GM18951 (cell line): ENCODE measurements around the gene CFP.
"Not testable (repeated sequence)": the region's sequence is repeated elsewhere in the genome, so short reads cannot be mapped to it uniquely, and the experiment has no call there.

Source experiments
- POLR2A ChIP-seq: IDR thresholded peaks from 4 replicates; pipeline ENCODE4 v1.6.1; 2011; ENCODE audit warnings: mild to moderate bottlenecking; ENCODE audit not compliant: insufficient read length, insufficient read depth; ENCODE audit errors: extremely low read depth
- in situ Hi-C: fragments of 300-500 bp; cut with MboI; formaldehyde crosslinking; loops from one replicate; pipeline ENCODE4 v1.12.0; 2022; ENCODE audit warnings: low sequenced_read_pairs, mixed read lengths, inconsistent platforms; ENCODE audit not compliant: unreplicated experiment

The CFP gene

DNA sequence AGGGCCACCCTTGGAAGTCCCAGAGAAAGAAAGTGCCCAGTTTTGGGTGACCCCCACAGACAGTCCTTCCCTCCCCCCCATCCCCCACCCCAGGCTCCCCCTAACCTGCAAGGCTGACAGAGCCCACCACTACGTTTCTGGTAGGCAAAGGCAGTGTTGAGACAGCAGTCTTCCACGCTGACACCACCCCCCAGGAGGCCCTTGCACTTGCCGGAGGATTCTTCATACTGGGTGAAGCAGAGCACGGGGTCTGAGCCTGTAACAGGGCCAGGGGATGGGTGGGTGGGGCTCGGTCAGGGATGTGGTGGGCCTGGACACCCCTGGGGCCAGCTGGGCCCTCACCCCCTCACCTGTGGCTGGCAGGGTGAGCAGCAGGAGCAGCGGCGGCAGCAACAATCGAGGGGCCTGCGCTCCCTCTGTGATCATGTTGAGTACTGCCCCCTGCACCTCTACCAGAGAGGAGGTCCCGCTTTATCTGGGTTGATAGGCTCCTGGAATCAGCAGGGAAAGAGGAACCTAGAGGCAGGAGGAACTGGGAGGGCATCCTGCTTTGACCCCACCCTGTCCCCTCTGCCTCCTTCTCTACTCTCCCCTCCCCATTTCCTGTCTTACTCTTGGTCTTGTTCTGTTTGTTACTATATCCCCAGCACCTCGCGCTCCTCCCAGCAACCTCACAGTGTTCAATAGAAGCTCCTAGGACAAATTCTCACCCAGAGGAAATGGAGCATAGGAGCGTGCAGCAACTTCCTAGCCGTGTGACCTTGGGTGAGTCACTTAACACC is at the start of gene CFP:
Gene CFP (minus strand): TSS at position 512 of the 782 bp plus-strand sequence. CDS start 86 bp downstream, at position 426.
- TF ChIP-seq POLR2A: no peak
- in situ Hi-C loops: no loop called here

DNA sequence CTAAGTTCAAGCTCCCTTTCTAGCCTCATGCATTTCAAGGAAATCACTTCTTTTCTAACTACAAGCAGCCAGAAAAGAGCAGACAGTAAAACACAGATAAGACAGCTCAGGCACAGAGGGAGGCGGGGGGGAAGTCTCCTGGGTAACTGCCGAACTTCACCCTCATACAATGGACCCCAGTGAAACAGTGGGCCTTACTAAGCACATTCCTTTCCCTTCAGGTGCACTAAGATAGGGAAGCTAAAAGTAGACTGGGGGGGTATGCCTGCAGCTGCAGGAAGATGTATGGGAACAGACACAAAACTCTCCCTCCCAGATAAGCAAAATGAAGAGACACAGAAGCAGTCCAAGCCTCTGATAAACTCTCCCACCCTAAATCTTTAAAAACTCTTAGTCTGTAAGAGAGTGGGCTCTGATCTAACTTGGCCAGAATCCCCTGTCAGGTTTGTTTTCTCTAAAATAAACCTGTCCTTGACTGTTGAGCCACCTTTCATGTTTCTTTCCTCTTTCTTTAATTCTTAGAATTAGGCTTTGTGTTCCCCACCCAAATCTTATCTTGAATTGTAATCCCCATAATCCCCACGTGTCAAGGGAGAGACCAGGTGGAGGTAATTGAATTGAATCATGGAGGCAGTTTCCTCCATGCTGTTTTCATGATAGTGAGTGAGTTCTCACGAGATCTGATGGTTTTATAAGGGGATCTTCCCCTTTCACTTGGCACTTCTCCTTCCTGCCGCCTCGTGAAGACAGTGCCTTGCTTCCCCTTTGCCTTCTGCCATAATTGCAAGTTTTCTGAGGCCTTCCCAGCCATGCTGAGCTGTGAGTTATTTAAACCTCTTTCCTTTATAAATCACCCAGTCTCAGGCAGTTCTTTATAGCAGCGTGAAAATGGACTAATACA is 46.5 kb upstream of the CFP start:
- in situ Hi-C loops: not testable (repeated sequence)

DNA sequence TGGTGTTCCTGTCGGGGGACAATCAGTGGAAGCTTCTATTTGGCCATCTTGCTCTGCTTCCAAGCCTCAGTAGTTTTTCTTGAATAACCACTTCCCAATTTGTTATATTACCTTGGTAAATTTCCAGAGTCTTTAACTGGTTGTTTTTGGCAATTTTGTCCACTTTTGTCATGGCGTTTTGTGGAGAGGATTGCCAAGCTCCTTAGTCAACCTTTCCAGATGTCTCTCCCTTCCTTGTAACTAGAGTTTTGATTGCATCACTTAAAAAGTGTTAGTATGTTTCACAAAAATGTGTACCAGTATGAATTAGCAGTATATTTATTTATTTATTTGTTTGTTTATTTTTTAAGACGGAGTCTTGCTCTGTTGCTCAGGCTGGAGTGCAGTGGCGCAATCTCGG is 45.0 kb upstream of the CFP start:
- TF ChIP-seq POLR2A: no peak
- in situ Hi-C loops: no loop called here

DNA sequence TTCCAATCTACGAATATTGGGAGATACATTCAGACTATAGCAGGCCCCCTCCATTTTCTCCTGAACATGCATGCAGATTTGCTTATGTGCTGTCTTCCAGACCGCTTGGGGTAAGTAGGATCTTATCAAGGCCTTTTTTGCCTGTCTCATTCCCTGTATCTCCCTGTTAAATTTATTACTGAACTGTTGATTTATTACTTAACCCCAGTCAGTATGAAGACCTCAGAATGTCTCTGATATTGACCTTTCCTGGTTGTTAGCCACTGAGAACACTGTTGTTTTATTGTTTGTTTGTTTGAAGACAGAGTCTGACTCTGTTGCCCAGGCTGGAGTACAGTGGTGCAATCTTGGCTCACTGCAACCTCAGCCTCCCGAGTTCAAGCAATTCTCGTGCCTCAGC is 36.1 kb upstream of the CFP start:
- in situ Hi-C loops: not testable (repeated sequence)

DNA sequence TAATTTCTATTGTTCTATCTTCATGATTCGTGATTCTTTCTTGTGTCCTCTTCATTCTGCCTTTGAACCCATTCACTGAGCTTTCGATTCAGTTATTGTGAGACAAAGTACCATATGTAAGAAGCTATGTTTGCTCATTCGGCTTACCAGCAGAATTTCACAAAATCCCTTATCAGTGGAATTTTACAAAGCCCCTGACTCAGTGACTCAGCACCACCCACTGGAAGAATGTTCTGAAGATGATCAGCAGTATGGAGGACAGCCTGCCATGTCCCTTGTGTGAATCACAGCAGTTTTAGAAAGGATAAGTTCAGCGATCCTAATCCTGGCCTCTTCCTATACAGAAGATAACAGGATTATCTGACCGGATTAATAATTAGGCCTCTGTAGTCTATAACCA is 35.0 kb upstream of the CFP start:
- in situ Hi-C loops: no loop called here
- TF ChIP-seq POLR2A: no peak

DNA sequence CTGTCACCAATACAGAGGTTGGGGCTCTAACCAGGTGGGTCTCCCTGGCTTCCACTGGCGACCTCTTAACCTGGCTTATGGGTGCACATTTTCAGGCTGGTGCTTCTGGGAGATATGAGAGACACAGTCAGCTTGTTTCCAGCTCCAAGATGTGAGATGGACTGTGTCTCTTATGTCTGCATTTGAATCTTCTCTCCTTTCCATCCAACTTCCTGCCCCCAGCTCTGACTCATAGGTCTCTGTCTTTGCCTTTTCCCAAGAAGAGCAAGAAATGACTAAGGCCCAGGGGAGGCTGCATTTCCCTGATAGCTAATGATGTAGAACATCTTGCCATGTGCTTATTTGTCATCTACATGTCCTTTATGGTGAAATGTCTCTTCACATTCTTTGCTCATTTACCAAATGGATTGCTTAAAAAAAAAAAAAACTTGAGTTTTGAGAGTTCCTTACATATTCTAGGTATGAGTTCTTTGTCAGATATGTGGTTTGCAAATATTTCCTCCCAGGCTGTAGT is 32.5 kb upstream of the CFP start:
- TF ChIP-seq POLR2A: no peak
- in situ Hi-C loops: no loop called here

DNA sequence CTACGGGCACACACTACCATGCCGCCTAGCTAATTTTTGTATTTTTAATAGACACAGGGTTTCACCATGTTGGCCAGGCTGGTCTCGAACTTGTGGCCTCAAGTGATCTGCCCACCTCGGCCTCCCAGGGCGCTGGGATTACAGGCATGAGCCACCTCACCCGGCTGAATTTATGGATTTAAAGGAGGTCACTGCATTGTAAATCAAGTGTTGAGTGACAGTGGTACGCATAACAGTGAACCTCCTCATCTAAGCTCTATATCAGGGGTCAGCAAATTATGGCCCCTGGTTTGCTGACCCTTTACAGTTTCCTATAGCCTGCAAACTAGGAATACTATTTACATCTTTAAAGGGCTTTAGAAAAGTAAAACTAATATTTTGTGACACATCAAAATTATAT is 31.8 kb upstream of the CFP start:
- TF ChIP-seq POLR2A: no peak
- in situ Hi-C loops: no loop called here

DNA sequence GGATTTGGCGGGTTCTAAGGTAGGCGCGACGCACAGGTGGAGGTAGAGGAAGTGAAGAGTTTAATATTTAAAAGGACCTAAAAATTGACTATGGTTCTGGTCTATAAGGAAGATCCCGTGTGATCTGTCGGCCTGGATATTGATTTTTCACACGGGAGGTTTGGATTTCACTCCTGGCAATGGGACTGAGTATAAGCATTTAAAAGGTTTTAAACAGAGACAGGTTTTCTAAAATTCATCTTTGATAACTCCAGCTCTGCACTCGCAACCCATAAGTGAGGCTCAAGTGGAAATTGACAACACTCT is 29.6 kb upstream of the CFP start:
- in situ Hi-C loops: no loop called here

DNA sequence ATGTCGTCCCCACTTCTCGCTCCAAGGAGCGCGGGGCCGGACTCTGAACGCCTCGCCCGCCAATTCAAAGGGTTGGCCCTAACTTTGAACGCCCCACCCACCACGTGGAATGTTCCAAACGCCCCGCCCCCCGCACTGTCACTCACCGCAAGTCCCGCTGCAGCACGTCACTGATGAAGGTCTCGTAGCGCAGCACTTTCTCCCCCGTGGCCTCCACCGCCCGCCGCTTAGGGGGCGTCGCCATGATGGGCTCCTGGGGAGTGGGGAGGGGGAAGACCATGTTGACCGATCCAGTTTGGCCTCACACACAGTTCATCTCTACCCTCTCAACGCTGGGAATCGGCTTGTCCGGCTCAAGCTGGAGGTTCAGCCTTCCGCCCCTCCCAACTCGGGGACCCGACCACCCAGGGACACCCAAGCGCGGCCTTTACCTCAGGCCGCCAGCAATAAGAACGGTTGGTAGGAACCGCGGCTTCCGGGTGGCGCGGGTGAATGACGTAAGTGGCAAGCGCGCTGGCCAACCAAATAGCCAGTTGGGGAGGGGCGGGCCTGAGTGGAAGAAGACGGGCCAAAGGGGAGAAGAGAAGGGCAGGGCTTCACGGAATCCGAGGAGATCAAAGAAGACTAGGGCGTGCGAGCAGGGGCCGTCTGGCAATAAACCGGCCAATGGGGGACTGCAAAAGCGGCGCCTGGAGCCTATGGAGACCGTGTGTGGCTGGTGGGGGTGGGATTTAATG is 29.1 kb upstream of the CFP start, which contains the start of gene UXT:
Gene UXT (minus strand): TSS at position 497 of the 737 bp plus-strand sequence. CDS start 253 bp downstream, at position 244.
- no peak for TF ChIP-seq POLR2A
- in situ Hi-C loops: no loop called here

More for the DNA sequence above, 29.6 kb upstream of the CFP start:
- no peak for TF ChIP-seq POLR2A

DNA sequence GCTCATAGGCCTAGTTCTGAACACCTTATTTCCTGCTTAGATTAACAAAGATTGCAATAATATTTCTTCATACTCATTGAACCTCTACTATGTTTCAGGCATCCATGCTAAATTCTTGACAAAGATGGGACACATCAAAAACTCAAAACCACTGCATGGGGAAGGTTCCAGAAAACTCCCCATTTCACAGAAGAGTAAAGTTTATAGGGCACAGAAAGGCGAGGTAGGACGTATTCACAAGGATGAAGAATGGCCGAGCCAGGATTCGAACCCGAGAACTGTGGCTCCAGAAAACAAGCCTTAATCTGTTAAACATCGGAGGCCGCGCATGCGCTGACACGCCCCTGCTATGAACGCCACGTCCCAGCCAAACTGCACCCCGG is 28.6 kb upstream of the CFP start:
- no peak for TF ChIP-seq POLR2A
- in situ Hi-C loops: no loop called here

DNA sequence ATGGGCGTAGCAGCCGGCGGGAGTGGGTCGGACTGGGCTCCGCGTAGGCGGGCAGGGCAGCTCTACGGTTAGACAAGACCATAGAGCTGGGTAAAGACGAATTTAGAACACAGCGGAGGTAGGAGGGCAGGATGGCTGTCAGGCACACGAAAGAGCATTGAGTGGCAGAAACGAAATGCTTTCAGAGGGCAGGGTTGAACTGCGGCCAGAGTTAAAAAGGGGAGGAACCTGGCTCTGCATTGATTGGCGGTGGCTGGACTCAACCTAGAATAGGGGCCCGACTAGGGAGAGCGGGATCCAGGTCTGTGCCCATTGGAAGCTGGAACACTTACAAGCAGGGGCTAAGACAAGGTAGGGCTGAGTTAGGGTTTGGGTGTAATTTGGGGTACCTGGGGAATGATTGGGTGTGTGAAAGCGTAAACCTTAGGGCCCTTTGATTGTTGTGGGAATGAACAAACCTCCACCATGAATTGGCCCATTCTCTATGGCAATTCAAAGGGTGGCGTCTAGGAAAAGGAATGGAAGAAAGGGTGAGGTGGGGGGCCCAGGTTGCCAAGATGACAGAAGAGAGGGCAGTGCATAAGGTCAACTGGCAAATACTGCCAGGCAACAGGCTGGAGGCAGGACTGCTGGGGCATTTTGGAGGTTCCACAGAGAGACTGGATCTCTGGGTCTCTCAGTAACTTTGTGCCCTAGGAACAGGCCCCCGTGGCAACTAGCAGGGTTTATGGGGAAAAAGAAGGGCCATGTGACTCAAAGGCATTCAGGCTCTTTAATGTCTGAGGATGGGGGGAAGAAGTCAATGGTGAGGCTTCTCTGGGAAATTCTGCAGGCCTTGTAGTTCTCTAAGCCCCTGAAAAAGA is 21.5 kb upstream of the CFP start:
- in situ Hi-C loops: no loop called here
- no peak for TF ChIP-seq POLR2A

DNA sequence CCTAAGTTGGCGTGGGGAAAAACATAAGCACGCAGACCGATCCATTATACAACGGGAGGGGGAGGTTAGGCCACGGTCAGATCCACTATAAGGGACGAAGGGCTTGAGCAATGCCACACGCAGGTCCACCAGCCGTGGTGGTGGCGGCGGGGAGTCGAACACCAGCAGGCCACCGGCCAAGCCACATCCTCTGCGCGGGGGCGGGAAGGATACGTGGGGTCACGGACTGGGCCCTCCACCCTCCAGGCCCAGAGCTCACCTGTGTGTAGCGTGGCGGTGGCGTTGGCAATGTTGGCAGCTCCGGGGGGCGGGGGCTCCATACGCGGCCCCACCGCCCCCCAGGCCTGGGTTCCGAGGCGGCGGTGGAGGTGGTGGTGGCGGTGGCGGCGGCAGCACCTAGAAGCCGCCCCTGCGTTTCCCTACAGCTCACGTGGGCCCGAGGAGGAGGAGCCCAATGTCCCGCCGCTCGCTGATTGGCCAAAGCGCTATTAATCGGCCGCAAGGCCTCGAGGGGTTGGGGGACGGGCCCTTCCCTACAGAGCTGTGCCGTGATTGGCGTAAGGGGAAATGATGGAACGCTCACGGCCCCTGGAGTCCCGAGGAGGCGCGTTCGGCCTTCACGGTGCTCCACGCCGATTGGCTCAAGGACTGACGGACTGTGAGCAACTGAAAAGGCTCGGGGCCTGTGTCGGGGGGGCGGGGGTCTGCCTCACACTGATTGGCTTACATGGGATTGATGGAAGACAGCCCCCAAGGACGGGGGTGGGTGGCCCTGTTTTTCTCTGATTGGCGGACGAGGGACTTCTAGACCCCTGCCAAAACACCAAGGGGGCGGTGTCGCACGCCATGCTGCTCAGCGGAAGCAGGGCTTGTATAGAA is 20.7 kb upstream of the CFP start, which contains the start of gene ELK1:
Gene ELK1 (minus strand): TSS at position 400 of the 879 bp plus-strand sequence. CDS start 9,122 bp downstream, outside the sequence.
- in situ Hi-C loops: no loop called here
- peak; percentile 55 for TF ChIP-seq POLR2A

DNA sequence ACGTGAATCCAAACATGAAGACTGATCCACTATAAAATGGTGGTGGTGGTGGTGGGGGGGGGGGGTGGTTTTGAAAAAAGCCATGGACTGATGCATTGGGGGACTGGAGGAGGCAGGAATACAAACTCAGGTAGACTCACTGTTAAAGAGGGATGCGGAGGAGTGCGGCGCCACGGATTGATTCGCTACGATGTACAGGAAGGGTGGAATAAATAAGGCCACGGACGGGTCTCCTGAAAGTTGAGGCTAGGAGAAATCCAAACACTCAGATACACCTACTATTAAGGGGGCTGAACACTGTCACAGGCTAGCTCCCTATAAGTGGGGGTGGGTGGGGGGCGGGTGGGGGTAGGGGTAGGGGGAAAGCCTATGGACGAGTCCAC is 20.0 kb upstream of the CFP start:
- in situ Hi-C loops: no loop called here
- TF ChIP-seq POLR2A: no peak
